ENCODE results near the gene F10.

F10 gene

GRCh38 chr13:113176822-113177221 lies 54.2 kb downstream of the F10 start:
- DNase-seq (ENCODE audit: extremely low read depth, low read depth): no peak

DNA sequence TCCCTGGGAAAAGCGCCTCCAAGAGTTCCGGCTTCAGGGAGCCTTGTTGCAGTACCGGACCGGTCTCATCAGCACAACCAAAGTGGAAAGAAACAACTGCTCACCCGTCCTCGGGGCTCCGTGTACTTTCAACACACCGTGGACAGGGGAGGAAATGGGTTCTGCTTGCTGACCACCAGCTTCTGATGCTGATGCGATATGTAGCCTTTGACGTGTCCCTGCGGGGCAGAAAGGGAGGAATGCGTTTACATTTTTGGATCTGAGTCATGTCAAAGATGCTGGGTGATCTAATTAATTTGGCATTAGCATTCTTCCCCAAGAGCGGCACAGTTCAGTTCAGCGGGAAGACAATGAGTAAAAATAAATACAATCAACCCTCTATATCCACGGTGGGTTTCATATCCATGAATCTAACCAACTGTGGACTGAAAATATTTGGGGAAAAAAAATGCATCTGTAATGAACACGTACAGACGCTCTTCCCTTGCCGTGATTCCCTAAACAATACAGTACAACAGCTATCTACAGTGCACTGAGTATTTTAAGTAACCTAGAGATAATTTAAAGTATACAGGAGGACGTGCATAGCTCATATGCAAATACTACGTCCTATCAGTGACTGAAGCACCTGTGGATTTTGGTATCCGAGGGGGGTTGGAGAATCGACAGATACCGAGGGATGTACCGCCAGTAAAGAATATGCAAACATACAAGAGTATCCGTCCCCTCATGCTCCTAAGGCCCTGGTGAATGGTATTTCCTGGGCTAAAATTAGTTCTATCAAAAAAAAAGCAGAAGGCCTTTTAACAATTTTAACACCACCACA lies 55.7 kb downstream of the F10 start:
- no peak for TF ChIP-seq CTCF (IDR thresholded peaks at IDR 0.05; ENCODE audit: low read depth, low read length, missing control alignments)
- peak; percentile 65 for DNase-seq (ENCODE audit: extremely low read depth, low read depth)
- H3K4me3 ChIP-seq (replicated peaks; ENCODE audit: low read depth, low read length): no peak overlapping the region

More at GRCh38 chr13:113176822-113177221, 54.2 kb downstream of the F10 start:
- no peak overlapping the region for H3K4me3 ChIP-seq (replicated peaks; ENCODE audit: low read depth, low read length)
- TF ChIP-seq CTCF (IDR thresholded peaks at IDR 0.05; ENCODE audit: low read depth, low read length, missing control alignments): no peak

DNA sequence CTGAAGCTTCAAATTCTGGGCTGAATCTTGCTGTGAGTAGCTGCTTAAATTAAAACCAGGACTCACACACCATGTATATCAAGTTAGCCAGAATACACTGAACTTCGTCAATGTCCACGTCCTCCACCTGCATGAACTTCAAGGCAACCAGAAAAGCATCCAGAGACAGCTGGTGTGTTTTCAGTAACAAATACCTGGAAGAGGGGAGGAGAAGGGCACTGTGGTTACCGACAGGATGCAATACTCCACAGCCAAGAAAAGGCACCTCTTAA lies 56.2 kb downstream of the F10 start:
- DNase-seq (ENCODE audit: extremely low read depth, low read depth): no peak
- TF ChIP-seq CTCF (IDR thresholded peaks at IDR 0.05; ENCODE audit: low read depth, low read length, missing control alignments): no peak
- H3K4me3 ChIP-seq (replicated peaks; ENCODE audit: low read depth, low read length): no peak overlapping the region

DNA sequence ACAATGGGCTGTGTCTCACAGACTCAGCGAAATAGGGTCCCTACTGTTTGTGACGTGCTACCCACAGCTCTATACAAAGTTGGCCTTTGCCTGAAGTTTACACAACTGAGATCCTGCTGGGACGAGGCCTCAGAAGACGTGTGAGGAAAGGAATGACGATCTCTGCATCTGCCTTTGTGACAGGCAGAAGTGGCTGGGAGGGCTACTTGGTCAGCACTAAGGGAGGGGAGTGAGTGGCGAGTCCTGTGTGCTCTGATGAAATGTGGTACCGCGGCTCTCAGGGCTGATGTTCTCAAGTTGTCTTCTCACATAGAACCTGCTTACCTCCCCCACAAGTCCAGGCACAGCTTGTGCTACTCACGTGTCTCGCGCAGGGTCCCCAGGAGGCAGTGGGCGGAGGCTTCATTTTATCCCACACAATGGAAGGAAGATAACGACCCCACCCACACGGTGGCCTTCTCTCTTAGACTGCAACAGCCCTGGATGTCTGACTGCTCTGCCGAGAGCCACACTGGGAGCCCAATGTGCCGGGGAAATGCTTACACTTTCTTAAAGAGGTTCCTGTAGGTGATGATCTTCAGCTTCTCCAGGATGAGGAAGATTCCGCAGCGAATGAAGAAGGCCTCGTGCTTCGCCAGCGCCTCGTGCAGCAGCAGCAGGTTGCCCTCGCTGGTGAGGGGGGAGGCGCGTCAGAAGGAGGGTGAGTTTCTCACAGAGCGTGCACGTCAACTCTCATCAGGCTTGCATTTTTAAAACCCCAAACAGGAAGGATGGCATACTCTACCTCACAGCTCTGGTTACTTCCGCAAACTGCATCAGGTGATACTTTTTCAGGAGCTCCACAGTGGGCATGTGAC lies 57.0 kb downstream of the F10 start:
- TF ChIP-seq CTCF (IDR thresholded peaks at IDR 0.05; ENCODE audit: low read depth, low read length, missing control alignments): no peak
- DNase-seq (ENCODE audit: extremely low read depth, low read depth): no peak
- H3K4me3 ChIP-seq (replicated peaks; ENCODE audit: low read depth, low read length): no peak overlapping the region

DNA sequence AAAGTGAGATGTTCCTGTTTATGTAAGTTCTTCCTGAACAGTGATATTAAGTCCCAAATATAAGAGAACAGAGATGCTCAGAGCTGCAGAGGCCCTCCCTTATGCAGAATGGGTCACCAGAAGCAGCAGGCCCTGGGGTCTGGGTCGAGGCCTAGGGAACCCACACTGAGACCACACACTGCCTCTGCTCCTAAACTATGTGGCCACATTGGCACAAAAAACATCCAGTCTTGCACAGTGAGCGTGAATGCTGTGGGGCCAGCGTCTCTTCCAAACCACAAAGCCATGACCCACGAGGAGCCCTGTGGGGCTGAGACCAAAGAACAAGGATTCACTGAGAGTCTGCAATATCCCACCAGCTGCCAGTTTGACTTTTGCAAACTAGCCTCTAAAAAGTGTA lies 59.4 kb downstream of the F10 start:
- H3K4me3 ChIP-seq (replicated peaks; ENCODE audit: low read depth, low read length): no peak overlapping the region
- no peak for TF ChIP-seq CTCF (IDR thresholded peaks at IDR 0.05; ENCODE audit: low read depth, low read length, missing control alignments)
- DNase-seq (ENCODE audit: extremely low read depth, low read depth): no peak

DNA sequence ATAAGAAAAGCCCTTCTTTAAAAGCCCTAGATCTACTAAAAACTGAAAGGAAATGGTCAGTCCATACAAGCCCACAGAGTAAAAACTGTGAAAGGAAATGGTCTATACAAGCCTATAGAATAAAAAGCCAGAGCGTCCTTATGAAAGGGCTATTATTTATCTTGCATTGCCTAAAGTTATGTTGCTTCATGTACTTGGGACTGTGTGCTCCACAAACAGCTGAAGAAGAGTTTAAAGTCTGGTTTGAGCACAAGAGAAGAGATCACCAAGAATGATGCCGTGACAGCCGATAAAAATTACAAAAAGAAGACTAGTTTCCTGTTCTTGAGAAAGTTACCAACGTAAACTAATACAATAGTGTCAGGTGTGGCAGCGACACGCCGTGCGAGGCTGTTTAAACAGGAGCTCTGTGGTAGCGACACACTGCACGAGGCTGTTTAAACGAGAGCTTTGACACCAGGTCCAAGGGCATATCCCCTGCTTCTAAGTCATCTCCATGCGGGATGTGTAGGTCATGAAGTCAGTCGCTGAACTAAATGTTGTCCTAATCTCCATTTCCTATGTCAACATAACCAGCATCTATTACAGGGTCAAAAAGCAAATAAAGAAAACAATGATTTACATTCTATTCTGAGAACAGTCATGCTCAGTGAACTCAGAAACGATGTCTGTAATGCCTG lies 61.0 kb downstream of the F10 start:
- no peak overlapping the region for H3K4me3 ChIP-seq (replicated peaks; ENCODE audit: low read depth, low read length)
- no peak for DNase-seq (ENCODE audit: extremely low read depth, low read depth)
- TF ChIP-seq CTCF (IDR thresholded peaks at IDR 0.05; ENCODE audit: low read depth, low read length, missing control alignments): no peak

All from HFF-Myc (cell line).